Sigmoid colon (tissue), 7 donors: ENCODE measurements around the gene CLCA4. TPM values are rescaled to one million over a fixed set of nuclear protein-coding genes. Genes with fewer than 3 reads are reported as not detected.

ENCODE experiments used
- DNase-seq: peaks from one replicate; pipeline ENCODE4 v3.0.0-alpha.2; 2019
- H3K27ac ChIP-seq, 4 donors: fragments of 200-600 bp; sonication (generic); one replicate each; pipeline ENCODE4 v1.5.1; 2016 to 2019; ENCODE audit warnings: mild to moderate bottlenecking in 1 of 4
- H3K27me3 ChIP-seq, 3 donors: fragments of 200-600 bp; sonication (generic); one replicate each; pipeline ENCODE4 v1.5.1; 2019; ENCODE audit warnings: mild to moderate bottlenecking in 1 of 3
- H3K36me3 ChIP-seq, 4 donors: fragments of 200-600 bp; sonication (generic); one replicate each; pipeline ENCODE4 v1.5.1; 2016 to 2019
- H3K4me1 ChIP-seq, 4 donors: fragments of 200-600 bp; sonication (generic); one replicate each; pipeline ENCODE4 v1.5.1; 2017 to 2019
- H3K4me3 ChIP-seq, 4 donors: fragments of 200-600 bp; sonication (generic); one replicate each; pipeline ENCODE4 v1.5.1; 2017 to 2019; ENCODE audit warnings: mild to moderate bottlenecking in 2 of 4, moderate library complexity in 1 of 4
- H3K9me3 ChIP-seq, 4 donors: fragments of 200-600 bp in 3 of 4; sonication (generic) in 3 of 4; one replicate each; pipeline versions ENCODE4 v1.5.1 to v1.6.1; 2013 to 2019
- EP300 ChIP-seq, 4 donors: sonication (generic); formaldehyde crosslinking; IDR thresholded peaks; one replicate each; pipeline ENCODE4 v1.6.1; 2017; ENCODE audit warnings: antibody characterized with exemption in 4 of 4
- POLR2A ChIP-seq, 2 donors: fragments of 450-650 bp; IDR thresholded peaks; one replicate each; pipeline ENCODE4 v1.6.1; 2016; ENCODE audit warnings: antibody characterized with exemption in 2 of 2, mild to moderate bottlenecking in 2 of 2, moderate library complexity in 2 of 2
- POLR2AphosphoS5 ChIP-seq, 4 donors: sonication (generic); formaldehyde crosslinking; IDR thresholded peaks; one replicate each; pipeline ENCODE4 v1.6.1; 2017; ENCODE audit warnings: antibody characterized with exemption in 4 of 4
- WGBS, 2 donors: extraction: QIAGEN DNeasy Blood & Tissue Kit; methylation state at CpG; one replicate each; pipeline ENCODE4 v1.1.7; 2013; 5-methylcytosine and 5-hydroxymethylcytosine counted together
- intact Hi-C: fragments of 100-400 bp; cut with DNase I; formaldehyde crosslinking; loops from one replicate; pipeline ENCODE4 v1.15.1; 2023
- polyA plus RNA-seq, 3 donors: library from polyadenylated mRNA; stranded (reverse); fragments of 200-250 nt; gene quantifications; one replicate each; pipeline ENCODE4 v1.2.3, GENCODE V29; 2013
- total RNA-seq, 4 donors: library from RNA; depleted of rRNA; stranded (reverse); fragments of >200 nt; gene quantifications; one replicate each; pipeline ENCODE4 v1.1.0, GENCODE V29; 2016
- TF ChIP-seq, protein P1 (sequence below), 4 experiments: fragments of 450-650 bp in 3 of 4; fragments of 200-600 bp in 1 of 4; IDR thresholded peaks; one replicate each; pipeline ENCODE4 v1.5.1; 2016 to 2019; ENCODE audit warnings: antibody characterized with exemption in 4 of 4, mild to moderate bottlenecking in 3 of 4, moderate library complexity in 2 of 4
- donor health status: healthy with polysubstance abuse.
- donor health status: Bipolar disorder and iron deficiency.
- donor health status: healthy.

CLCA4 gene
- total and polyA plus RNA-seq, 7 donors: 1.7 to 854 (median 168) TPM; not detected in 2

DNA sequence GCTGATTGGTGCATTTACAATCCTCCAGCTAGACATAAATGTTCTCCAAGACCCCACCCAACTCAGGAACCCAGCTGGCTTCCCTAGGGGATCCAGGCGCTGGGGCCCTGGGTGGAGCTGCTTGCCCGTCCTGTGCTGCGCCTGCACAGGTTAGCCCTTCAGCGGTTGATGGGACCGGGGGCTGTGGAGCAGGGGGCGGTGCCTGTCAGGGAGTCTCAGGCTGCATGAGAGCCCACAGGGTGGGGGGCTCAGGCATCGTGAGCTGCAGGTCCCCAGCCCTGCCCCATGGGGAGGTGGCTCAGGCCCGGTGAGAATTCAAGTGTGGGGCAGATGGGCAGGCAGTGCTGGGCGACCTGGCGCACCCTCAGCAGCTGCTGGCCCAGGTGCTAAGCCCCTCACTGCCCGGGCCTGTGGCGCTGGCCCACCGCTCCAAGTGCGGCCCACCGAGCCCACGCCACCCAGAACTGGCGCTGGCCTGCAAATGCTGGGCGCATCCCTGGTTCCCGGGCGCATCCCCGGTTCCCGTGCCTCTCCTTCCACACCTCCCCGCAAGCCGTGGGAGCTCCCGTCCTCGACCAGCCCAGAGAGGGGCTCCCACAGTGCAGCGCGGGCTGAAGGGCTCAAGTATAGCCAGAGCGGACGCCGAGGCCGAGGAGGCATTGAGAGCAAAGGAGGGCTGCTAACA lies 23.1 kb upstream of the CLCA4 start:
- Histone ChIP-seq H3K4me3 (no peak overlapping the region), H3K9me3 (no peaks in the 10 kb centered on the region), H3K27ac (no peak overlapping the region), H3K36me3 (no peaks in the 10 kb centered on the region), H3K27me3 (no peaks in the 10 kb centered on the region), H3K4me1 (no peaks in the 10 kb centered on the region)
- 95 to 97% methylated on average over 32 of the region's 32 CpGs for WGBS, 2 donors
- intact Hi-C loops: no loop called here
- no peak for DNase-seq
- TF ChIP-seq, protein P1, sequence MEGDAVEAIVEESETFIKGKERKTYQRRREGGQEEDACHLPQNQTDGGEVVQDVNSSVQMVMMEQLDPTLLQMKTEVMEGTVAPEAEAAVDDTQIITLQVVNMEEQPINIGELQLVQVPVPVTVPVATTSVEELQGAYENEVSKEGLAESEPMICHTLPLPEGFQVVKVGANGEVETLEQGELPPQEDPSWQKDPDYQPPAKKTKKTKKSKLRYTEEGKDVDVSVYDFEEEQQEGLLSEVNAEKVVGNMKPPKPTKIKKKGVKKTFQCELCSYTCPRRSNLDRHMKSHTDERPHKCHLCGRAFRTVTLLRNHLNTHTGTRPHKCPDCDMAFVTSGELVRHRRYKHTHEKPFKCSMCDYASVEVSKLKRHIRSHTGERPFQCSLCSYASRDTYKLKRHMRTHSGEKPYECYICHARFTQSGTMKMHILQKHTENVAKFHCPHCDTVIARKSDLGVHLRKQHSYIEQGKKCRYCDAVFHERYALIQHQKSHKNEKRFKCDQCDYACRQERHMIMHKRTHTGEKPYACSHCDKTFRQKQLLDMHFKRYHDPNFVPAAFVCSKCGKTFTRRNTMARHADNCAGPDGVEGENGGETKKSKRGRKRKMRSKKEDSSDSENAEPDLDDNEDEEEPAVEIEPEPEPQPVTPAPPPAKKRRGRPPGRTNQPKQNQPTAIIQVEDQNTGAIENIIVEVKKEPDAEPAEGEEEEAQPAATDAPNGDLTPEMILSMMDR (IDR thresholded peaks at IDR 0.05): no peak
- TF ChIP-seq POLR2A (IDR thresholded peaks at IDR 0.05) (no peak), POLR2AphosphoS5 (IDR thresholded peaks at IDR 0.05) (no peak), EP300 (IDR thresholded peaks at IDR 0.05) (no peak)

GRCh38 chr1:86527306-86527705 lies 19.6 kb upstream of the CLCA4 start:
- Histone ChIP-seq H3K27ac (no peak overlapping the region), H3K4me3 (no peak overlapping the region), H3K9me3 (no peaks in the 10 kb centered on the region), H3K4me1 (no peaks in the 10 kb centered on the region), H3K36me3 (no peaks in the 10 kb centered on the region), H3K27me3 (no peaks in the 10 kb centered on the region)
- intact Hi-C loops: no loop called here
- TF ChIP-seq, protein P1 (IDR thresholded peaks at IDR 0.05): no peak
- TF ChIP-seq POLR2AphosphoS5 (IDR thresholded peaks at IDR 0.05) (no peak), POLR2A (IDR thresholded peaks at IDR 0.05) (no peak), EP300 (IDR thresholded peaks at IDR 0.05) (no peak)
- no peak for DNase-seq
- 14 to 60% methylated on average over 4 of the region's 4 CpGs for WGBS, 2 donors

DNA sequence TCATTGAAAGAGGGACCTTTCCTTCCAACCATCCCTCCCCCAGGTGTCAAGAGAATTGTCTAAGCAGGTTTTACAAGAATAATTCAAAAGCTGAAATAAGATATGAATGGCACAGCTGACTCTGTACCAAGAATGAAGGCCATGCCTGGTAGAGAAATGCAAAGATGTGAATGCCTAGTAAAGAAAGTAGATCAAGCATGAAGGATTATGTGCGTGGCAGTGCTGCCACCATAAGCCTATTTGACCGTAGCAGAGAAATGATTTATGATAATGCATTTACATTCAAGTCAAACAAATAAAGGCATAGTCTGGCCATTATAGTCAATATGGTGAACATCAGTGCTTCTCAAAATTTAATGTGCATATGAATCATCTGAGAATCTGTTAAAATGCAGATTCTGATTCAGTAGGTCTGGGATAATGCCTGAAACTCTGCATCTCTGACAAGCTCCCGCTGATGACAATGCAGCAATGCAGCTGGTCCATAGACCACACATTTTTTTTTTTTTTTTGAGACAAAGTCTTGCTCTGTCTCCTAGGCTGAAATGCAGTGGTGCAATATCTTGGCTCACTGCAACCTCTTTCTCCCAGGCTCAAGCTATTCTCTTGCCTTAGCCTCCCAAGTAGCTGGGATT lies 16.6 kb upstream of the CLCA4 start:
- intact Hi-C loops: no loop called here
- DNase-seq: no peak
- no peaks in the 10 kb centered on the region for H3K9me3 ChIP-seq
- TF ChIP-seq EP300 (IDR thresholded peaks at IDR 0.05) (no peak), POLR2A (IDR thresholded peaks at IDR 0.05) (no peak), POLR2AphosphoS5 (IDR thresholded peaks at IDR 0.05) (no peak)
- TF ChIP-seq, protein P1 (IDR thresholded peaks at IDR 0.05): no peak
- H3K27ac ChIP-seq: no peak overlapping the region
- no peak overlapping the region for H3K4me3 ChIP-seq
- 90 to 94% methylated on average over 3 of the region's 3 CpGs for WGBS, 2 donors
- no peaks in the 10 kb centered on the region for H3K27me3 ChIP-seq
- H3K36me3 ChIP-seq: no peaks in the 10 kb centered on the region
- no peaks in the 10 kb centered on the region for H3K4me1 ChIP-seq

DNA sequence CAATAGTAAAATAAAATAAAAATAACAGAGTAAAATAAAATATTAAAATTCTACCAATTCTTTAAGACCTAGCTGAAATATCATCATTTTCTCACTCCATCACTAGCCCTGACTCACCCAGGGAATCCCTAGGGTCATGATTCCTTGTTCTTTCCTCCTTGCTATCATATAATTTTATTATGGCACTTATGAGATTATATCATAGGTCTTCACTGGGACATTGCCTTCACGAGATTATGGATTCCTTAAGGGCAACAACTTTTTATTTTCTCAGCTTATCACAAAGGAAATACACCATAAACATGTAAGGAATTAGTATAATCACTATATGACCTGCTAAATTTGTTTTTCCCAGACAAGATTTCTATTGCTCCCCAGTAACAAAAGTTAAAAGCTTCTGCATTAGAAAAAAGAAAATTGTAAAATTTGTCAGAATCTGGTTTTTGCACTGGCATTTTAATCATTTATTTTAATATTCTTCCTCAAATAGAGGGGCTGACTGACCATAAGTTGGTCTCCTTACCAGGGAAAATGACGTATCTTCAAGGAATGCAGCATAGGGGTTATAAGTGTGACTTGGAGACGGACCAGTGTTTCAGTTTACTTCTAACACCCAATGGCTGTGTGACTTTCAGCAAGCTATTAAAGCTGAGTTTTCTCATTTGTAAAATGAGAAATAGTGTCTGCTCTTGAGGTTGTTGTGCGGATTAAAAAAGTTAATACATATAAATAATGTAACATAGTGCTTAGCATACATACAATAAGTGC lies 8.8 kb upstream of the CLCA4 start:
- no peak for DNase-seq
- H3K4me1 ChIP-seq: no peaks in the 10 kb centered on the region
- no peak overlapping the region for H3K27ac ChIP-seq
- WGBS, 2 donors: 11 to 47% methylated on average over 4 of the region's 4 CpGs
- H3K27me3 ChIP-seq: no peaks in the 10 kb centered on the region
- no peak overlapping the region for H3K4me3 ChIP-seq
- H3K36me3 ChIP-seq: no peaks in the 10 kb centered on the region
- TF ChIP-seq EP300 (IDR thresholded peaks at IDR 0.05) (no peak), POLR2A (IDR thresholded peaks at IDR 0.05) (no peak), POLR2AphosphoS5 (IDR thresholded peaks at IDR 0.05) (no peak)
- TF ChIP-seq, protein P1 (IDR thresholded peaks at IDR 0.05): no peak
- no peaks in the 10 kb centered on the region for H3K9me3 ChIP-seq
- intact Hi-C loops: no loop called here
